GM13976 (cell line): ENCODE measurements around the gene GRM1.
"Not testable (repeated sequence)": the region's sequence is repeated elsewhere in the genome, so short reads cannot be mapped to it uniquely, and the experiment has no call there.

Source experiments
- DNase-seq: peaks from one replicate; pipeline ENCODE4 v3.0.0; 2012; ENCODE audit warnings: low spot score
- CTCF ChIP-seq: IDR thresholded peaks from 2 replicates; pipeline ENCODE4 v1.5.1; 2012; ENCODE audit warnings: borderline replicate concordance, mild to moderate bottlenecking; ENCODE audit not compliant: insufficient read depth; ENCODE audit errors: extremely low read depth, missing control alignments, control extremely low read depth
- in situ Hi-C: fragments of 300-500 bp; cut with MboI; formaldehyde crosslinking; loops from one replicate; pipeline ENCODE4 v1.12.0; 2022; ENCODE audit warnings: low sequenced_read_pairs, mixed read lengths, inconsistent platforms; ENCODE audit not compliant: unreplicated experiment

The GRM1 gene

GRCh38 chr6:146212781-146213180, 183.9 kb downstream of the GRM1 start:
- no peak for TF ChIP-seq CTCF
- in situ Hi-C loops, result no loop called here
- no peak for DNase-seq

- no peak for TF ChIP-seq CTCF
- no peak for DNase-seq
- in situ Hi-C loops, result no loop called here
Measured at GRCh38 chr6:146219101-146219500, 190.2 kb downstream of the GRM1 start.

GRCh38 chr6:146224449-146224848, 195.6 kb downstream of the GRM1 start:
- in situ Hi-C loops, result no loop called here
- no peak for TF ChIP-seq CTCF
- DNase-seq, result no peak

GRCh38 chr6:146224988-146225387, 196.1 kb downstream of the GRM1 start:
- in situ Hi-C loops, result no loop called here
- no peak for DNase-seq
- no peak for TF ChIP-seq CTCF

- no peak for DNase-seq
- in situ Hi-C loops, result no loop called here
- no peak for TF ChIP-seq CTCF
Measured at GRCh38 chr6:146240322-146240721, 211.5 kb downstream of the GRM1 start.

GRCh38 chr6:146240807-146241206, 211.9 kb downstream of the GRM1 start:
- TF ChIP-seq CTCF, result no peak
- in situ Hi-C loops, result no loop called here

GRCh38 chr6:146243646-146244045, 214.8 kb downstream of the GRM1 start:
- DNase-seq, in situ Hi-C loops: not testable (repeated sequence)

More at GRCh38 chr6:146240807-146241206, 211.9 kb downstream of the GRM1 start:
- DNase-seq, result no peak
